Cerebellar cortex (tissue), 1 donor: ENCODE results near the gene CCDC73.
"Not testable (repeated sequence)": the region's sequence is repeated elsewhere in the genome, so short reads cannot be mapped to it uniquely, and the experiment has no call there.

Source experiments
- DNase-seq: peaks from one replicate; pipeline ENCODE4 v3.0.0-alpha.2; 2015; ENCODE audit warnings: low spot score

The CCDC73 gene

DNA sequence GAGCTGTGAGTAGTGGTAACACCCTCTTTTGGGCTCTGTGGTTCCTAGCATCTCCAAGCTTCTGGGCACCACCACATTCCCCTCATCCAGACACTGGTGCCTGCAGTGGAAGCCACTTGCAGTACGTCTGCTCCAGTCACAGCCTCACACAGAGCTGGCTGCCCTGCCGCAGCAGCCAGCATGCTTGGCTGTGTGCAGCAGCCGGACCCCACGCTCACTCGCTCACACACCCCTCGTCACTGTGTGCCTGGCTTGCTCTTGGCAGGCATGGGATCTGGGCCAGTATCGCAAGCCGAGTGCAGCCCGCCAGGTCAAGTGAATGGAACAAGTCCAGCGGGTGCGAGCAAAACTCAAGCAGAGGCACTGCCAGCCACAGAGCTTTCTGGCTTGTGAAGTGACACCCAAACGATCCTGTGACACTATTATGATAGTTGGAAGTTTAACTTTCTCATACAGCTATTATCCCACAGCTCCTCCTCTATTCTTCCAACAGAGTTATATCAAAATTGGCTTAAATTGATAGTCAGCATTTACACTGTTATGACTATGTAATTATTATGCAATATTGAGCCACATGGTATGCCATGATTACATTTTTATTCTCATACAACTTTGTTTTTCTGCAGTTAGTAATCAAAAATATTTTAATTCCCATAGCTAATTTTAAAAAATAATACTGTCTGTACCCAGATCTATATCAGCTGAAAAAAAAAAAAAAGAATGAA lies 89.0 kb downstream of the CCDC73 start:
- no peak for DNase-seq

DNA sequence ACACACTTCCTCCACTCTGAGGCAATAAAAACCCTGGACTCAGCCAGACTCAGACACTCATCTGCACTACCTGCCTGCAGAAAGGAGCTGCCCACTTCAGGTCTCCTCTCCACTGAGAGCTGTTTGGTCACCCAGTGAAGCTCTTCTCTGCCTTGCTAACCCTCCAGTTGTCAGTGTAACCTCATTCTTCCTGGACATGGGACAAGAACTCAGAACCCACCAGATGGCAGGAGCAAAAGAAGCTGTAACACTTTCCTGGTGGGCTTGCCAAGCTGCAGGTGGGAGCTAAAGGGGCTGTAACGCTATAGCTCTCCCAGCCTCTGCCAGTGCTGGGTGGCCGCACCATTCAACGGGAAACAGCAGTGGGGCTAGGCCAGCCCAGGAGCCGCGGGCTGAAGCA lies 89.7 kb downstream of the CCDC73 start:
- no peak for DNase-seq

DNA sequence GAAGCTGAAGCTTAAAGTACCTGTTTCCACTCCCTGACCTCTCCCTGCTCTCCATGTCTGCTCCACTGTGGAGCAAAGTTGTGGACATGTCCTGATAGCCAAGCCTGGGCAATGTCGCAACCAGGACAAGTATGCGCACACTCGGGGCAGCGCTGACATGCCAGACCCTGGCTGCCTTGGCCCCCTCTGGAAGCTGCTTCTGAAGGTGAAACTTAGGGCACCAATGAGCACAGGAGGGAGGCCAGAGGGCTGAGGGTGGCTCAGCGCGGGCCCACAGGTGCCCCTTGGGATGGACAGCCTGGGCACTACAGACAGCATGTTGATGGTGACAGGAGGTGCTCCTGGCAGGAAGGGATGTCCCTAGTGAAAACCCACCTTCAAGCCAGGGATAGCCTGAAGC lies 90.2 kb downstream of the CCDC73 start:
- no peak for DNase-seq

DNA sequence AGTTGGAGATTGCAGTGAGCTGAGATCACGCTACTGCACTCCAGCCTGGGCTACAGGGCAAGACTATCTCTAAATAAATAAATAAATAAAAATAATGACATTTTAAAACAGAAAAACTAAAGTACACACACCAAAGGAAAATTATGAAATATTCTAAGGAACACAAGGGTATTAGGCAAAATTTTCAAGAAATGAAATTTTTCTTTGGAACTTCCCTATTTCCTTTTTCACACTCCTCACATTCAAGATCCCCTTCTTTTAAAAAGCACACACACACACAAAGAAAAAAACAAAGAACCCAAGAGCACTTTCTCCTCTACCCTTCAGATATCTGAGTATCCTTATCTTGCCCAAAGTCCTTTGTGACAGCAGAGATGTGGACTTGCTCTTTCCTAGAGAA lies 92.8 kb downstream of the CCDC73 start:
- no peak for DNase-seq

DNA sequence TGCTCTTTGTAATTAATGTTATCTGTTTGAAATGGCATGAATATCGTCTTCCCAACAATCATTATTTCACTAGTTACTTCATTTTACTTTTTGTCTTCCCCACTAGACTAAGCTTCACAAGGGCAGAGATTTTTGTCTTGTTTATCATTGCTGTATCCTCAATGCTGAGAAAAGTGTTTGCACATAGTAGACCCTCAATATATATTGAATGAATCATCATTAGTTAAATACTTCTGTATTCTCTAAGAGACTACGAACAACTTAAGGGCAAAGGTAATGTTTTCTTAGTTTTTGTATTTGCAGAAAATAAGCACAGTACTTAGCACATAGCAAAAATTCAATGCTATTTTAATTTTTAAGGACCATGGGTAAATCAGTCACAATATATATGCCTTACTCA lies 95.9 kb downstream of the CCDC73 start:
- no peak for DNase-seq

DNA sequence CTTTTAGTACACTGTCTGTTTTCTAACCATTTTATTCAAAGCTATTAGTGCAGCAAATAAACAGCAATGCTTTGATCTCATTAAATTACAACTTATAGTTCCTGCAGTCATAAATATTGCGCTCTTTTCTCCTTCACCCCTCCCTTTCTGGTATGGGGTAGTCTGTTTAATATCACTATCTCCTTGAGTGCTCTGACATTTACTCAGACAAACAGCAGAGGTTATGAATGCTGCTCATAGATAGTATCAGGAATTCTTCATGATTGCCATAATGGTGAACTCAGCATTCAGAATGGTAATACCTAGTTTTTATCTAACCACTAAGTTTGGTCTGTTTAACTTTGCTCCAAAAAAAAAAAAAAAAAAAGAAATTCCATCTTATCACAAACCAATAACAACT lies 123.4 kb downstream of the CCDC73 start:
- DNase-seq, result no peak

DNA sequence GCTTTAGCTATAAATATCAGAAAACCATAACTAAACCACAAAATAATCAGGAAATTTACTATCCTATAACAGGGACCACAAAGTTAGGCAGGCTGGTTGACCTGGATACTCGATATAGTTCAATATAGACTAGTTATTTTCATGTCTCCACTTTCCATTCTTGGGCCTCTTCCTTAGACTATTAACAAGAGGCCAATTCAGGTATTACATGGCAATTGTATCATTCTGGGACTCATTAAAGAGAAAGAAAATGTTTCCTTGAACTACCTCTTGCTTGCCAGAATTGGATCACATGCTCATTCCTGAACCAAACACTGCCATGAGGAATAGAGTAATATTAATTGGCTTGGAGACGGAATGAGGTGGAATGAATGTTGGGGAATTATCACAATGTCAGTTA lies 134.8 kb downstream of the CCDC73 start:
- DNase-seq, result no peak

DNA sequence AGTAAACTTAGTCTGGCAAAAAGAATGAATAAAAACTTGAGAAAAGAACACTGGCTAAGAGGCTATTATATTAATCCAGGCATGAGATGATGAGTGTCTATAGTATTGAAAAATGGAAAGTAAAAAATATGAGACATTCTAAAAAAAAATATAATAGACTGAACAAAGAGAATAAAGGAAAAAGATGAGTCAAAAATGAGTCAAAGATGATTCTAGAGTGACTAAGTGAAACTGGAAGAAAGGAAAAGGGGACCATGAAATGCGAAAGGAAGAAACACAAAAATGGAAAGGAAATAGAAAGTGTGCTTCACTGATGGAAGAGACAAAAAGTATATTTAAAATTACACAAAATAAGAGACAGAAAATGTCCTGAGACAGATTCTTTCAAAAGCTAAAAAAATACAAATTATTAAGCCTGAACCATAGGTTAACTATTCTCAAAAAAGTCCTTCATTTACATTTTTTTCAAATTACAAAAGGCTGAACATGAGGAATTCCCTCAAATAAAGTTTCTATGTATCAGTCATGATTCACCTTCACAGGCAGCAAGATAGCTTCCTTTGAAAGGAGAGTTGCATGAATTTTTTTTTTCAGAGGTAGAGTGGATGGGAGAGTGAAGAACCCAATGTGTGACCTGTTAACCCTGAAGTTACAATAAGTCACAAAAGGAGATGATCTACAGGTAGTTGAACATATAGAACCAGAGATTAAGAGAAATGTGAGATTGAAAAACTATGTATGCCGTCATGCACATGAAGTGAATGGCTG lies 135.6 kb downstream of the CCDC73 start:
- no peak for DNase-seq

DNA sequence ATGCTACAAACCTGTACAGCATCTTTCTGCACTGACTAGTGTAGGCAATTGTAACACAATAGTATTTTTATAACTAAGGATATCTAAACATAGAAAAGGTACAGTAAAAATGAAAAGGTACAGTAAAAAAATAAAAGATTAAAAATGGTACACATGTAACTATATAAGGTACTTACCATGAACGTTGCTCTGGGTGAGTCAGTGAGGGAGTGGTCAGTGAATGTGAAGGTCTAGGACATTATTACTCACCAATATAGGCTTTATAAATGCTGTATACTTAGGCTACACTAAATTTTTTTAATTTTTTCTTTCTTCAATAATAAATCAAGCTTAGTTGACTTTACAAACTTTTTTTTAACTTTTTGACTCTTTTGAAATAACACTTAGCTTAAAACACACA lies 150.9 kb downstream of the CCDC73 start:
- no peak for DNase-seq

DNA sequence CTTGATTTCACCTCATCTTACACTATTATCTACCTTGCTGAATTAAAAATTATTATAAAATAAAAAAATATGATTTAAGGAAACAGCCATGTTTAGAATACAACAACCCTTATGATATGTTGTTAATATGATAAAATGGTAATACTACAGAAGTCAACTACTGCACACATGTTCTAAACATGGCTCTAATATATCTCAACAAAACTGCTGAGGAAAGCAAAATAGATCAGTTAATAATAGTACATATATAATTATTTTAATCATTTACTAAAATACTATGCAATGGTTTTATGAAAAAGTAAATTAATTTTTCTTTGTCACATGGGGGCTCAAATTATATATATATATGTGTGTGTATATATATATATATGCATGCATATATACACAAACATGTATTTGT lies 153.1 kb downstream of the CCDC73 start:
- no peak for DNase-seq

DNA sequence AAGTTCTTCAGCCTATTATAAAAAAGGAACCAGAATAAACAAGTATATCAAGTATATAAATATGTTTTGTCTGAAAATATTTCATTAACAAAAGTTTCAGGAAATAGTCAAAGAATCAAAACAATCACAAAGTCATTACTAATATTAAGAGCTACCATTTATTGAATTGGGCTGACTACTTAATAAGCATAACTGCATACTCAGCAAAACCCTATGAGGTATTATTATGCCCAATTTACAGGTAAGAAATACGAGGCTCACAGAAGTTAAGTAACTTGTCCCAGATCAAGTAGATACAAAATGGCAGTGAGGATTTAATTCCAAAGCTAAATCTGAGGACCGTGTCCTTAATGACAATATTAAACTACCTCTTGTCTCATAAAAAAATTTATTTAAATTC lies 158.6 kb downstream of the CCDC73 start:
- no peak for DNase-seq

DNA sequence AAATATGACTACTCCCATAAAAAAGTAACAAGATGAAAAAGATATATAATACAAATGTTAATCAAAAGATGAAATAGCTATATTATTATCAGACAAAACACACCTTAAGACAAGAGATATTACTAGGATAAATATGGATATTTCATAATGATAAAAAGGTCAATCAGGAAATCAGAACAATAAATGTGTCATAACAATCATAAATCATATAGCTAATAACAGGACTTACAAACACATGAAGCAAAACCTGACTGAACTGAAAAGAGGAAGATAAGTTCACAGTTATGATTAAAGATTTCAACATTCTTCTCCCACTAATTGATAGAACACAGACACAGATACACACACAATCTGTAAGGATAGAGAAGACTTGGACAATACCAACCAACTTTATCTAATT lies 163.6 kb downstream of the CCDC73 start:
- DNase-seq, result no peak

DNA sequence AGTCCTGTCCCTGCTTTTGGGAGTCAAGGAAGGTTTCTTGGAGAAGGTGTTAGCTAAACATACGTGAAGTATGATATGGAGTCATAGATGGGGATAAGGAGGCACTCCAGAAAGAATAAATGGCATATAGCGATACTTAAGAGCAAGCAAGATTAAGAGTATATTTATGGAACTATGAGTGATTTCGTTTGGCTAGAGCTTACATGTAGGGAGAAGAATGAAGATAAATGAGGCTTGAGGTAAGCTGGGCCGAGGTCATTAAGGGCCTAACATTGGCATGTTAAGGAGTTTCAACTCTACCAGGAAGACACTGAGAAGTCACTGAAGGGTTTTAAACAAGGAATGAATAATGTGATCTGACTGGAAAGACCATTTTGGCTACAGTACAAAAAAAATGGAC lies 177.6 kb downstream of the CCDC73 start:
- no peak for DNase-seq

DNA sequence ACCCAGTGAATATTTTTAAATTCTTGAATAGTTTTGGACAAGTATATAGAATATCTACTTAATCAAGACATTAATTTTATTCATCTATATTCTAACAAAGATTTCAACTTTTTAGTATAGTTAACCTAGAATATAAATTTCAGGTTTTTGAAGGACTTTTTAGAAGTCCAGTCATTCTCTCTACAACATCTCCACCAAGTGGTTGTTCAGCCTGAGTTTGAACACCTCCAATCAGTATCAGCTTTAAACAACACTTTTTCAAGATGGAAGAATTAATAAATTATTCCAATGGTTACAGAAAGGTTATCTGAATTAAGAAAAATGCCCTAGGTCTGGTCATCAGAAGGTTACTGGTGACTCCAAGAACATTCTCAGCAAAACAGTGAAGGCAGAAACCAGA lies 179.0 kb downstream of the CCDC73 start:
- no peak for DNase-seq

DNA sequence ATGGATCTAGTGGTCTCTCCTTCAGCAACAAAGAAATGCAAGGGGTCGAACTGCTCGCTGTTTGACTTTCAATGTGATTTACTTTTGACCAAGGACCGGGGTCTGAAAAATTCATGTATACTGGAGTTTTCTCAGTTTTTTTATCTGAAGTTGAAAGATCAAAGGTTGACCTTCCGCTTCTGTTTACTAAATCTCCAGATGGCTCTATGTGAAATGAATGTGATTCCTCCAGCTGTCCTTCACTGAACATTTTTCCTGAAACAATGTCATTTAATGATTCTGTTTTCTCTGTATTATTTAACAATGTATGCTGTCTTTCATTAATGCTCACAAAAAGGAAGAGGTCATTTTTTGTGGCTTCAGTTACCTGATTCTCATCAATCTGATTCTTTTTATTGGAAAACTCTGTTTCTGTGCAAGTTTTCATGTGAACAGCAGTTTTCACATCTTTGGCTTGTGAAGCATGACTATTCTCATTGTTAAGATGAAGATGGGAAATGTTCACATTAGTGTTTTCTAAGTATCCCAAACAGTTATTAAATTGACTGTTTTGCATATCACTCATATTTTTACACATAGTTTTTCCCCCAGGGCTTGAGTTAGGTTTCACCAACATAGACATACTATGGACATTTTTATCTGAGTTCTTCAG lies 180.8 kb downstream of the CCDC73 start:
- DNase-seq, result no peak

DNA sequence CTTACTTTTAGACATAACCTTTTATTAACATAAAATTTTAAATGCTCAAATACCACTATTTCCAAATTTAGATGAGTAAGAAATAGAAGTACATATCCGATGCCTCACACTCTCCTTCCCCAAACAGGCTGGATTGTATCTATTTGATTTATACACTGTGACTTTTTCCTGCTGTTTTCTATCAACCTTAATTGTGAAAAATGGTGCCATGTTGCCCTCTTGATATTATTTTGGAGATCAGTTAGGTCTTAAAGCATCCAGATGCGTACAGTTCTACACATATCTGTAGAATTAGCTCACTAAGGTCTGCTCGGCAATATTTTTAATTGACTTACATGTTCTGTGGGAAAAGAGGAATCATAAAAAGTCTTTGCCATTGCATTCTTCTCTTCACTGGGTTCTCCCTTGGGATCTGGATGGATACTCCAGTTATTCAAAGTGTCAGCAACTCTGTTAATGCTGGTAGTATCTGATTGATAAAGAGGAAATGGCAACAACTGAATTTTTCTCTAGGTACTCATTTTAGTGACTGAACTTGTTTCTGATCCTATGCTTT lies 183.6 kb downstream of the CCDC73 start:
- DNase-seq, result no peak

DNA sequence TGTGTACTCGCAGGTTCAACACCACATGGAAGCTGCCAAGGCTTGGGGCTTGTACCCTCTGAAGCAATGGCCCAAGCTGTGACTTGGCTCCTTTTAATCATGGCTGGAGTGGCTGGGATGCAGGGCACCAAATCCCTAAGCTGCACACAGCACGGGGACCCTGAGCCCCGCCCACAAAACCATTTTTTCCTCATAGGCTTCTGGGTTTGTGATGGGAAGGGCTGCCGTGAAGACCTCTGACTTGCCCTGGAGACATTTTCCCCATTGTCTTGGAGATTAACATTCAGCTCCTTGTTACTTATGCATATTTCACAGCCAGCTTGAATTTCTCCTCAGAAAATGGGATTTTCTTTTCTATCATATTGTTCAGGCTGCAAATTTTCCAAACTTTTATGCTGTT lies 185.6 kb downstream of the CCDC73 start:
- not testable (repeated sequence) for DNase-seq

DNA sequence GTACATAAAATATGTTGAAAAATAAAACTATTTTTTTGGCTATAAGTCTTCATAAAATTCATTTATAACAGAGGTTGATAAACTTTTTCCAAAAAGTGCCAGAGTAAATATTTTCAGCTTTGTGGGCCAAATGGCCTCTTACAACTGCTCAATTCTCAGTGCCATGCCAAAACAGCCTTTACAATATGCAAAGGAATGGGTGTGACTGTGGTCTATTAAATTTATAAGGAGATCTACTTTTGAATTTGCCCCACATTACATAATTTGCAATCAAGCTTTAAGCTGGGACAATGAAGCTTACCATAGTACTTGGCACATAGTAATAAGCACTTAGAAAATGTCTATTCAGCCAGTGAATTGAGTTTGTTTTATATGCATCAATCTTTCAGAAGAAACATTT lies 188.2 kb downstream of the CCDC73 start:
- DNase-seq, result no peak

DNA sequence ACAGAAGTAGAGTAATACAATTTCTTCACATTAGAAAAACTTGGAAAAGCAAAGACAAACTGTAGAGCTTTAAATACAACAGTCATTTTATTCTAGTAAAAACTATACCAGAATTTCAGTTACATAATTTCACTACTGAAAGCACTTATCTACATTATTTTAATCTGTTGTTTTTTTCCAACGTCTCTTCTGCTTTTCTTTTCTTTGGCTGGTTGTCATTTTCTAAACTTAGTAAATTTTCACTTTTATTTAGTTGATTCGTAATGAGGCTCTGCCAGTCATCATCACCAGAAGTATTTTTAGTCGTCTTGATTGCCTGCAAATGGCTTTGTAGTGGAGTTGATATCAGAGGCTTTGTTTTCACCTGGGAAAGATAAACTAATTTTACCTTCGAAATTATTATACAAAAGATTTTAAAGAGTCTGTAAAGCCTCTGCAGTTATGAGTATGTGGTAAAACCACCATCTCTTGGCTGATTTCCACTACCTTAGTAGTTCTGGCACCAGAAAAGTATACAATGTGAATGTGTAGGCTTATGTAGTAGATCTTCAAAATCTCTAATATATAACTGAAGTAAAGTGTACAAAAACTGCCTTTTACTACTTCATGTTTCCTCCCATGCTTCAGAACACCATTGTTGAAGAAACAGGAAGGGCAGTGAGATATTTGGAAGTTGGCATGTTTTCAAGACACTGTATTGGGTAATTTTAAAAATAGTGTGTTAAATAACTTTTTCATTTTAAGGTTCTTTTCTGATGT lies 191.6 kb downstream of the CCDC73 start:
- DNase-seq, result no peak

DNA sequence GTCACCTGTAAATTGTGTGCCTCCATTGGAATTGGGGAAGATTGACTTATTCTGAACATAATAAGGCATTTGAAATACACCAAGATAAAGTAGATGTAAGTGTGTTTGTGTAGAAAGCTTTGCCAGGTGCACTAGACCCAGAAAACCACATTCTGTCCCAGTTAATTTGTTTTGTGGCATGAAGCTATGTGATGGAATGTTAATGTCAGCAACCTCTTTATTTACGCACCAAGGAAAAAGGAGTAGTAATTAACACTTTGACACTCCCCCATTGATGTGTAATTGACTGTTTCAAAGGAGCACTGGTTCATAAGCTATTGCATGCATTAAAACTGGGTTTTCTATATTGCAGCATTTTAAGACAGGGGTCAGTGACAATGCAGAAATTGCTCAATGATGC lies 196.5 kb downstream of the CCDC73 start:
- DNase-seq, result no peak

DNA sequence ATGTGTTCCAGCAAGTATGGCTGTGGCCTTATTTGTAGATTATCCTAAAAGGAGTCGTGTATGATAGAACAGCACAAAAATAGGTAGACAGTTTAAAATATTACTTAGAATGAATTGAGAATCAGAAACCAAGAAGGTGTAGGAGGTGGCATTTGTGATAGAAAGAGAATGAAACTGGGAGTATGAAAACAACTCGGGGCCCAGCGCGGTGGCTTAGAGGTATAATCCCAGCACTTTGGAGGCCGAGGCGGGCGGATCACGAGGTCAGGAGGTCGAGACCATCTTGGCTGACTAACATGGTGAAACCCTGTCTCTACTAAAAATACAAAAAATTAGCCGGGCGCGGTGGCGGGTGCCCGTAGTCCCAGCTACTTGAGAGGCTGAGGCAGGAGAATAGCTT lies 198.3 kb downstream of the CCDC73 start:
- DNase-seq, result not testable (repeated sequence)

DNA sequence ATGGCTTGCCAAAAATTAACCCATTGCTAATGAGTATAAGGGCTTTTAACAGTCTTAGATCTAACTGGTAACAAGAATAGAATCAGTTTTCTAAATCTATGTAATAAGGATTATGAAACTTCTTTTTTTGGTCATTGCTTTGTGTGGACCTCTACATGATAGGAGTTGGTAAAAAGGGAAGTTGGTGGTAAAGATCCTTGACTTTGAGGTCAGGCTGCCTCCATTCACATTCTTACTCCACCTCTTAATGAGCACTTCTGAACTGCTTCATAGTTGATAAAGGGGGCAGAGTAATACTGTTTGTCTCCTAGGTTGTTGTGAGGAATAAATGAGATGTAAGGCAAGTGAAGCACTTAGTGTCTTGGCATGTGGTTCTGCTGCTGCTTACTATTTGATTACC lies 200.2 kb downstream of the CCDC73 start:
- DNase-seq, result no peak
